Measurements from ENCODE around the gene ARHGDIA.

ARHGDIA gene

DNA sequence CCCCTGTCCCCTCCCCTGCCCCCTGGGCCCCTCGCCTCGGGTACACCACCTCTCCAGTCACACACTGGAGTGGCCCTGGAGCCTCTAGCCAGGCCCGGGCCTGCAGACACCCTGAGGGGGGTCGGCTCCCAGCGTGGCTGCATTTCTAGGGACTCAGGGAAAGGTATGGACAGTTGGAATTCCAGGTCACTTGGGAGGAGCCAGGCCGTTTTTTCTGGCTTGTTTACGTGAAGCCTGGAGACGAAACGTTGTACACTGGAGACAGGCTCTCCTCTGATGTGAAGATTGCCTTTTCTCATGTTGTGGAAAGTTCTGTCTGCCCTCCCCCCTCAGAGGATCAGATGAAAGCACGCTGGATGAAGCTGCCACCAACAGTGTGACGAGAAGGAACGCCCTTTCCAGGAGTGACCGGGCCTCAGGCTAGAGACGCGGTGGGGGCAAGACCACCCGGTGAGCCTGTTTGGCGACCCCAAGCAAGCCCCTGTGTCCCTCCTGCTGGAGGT, 32.3 kb downstream of the ARHGDIA start:
- H4K8ac ChIP-seq (ENCODE audit: low read depth, low read length), result peak overlapping the region; percentile 64
- peak overlapping the region; percentile 73 for H3K27ac ChIP-seq (ENCODE audit: low read depth, low read length)
- peak overlapping the region; percentile 70 for H2BK120ac ChIP-seq (ENCODE audit: insufficient read depth, low read length, poor library complexity)
- no peak overlapping the region for H2BK12ac ChIP-seq (ENCODE audit: low read length)
- H3K23ac ChIP-seq (ENCODE audit: low read length), result no peak overlapping the region
- no peak overlapping the region for H3K4me3 ChIP-seq (ENCODE audit: low read depth, low read length)
- H3K4me2 ChIP-seq (ENCODE audit: low read length), result peak overlapping the region; percentile 22
- no CpG with 5 or more reads among the region's 17 CpGs for WGBS (ENCODE audit: extremely low coverage, insufficient coverage, insufficient read length)
- H3K9ac ChIP-seq (ENCODE audit: low read length), result no peak overlapping the region
- no peaks in the 10 kb centered on the region for H3K79me2 ChIP-seq (ENCODE audit: control insufficient read depth, insufficient read depth, low read length, poor library complexity)
- no peaks in the 10 kb centered on the region for H3K27me3 ChIP-seq (ENCODE audit: insufficient read depth, low read length)
- peak overlapping the region; percentile 48 for H3K14ac ChIP-seq (ENCODE audit: low read length)
- peaks cover 16 to 25% of the 10 kb centered on the region in 2 experiments for H3K4me1 ChIP-seq (ENCODE audit: control insufficient read depth in 1 of 2, insufficient read depth in 2 of 2, low read length in 2 of 2)
- peak; percentile 29 to 37 for DNase-seq
- peak overlapping the region; percentile 20 for H2AFZ ChIP-seq (ENCODE audit: insufficient read depth, low read length, poor library complexity)
- H3K36me3 ChIP-seq (ENCODE audit: control insufficient read depth in 1 of 2, insufficient read depth in 2 of 2, low read length in 2 of 2), result peaks cover 15 to 18% of the 10 kb centered on the region in 2 experiments
- H2AK5ac ChIP-seq (ENCODE audit: low read length), result no peak overlapping the region
- H3K79me1 ChIP-seq (ENCODE audit: low read length), result peaks cover 6% of the 10 kb centered on the region
- peak overlapping the region; percentile 23 for H2BK5ac ChIP-seq (ENCODE audit: low read depth, low read length, poor library complexity)
- H3K18ac ChIP-seq (ENCODE audit: low read length), result peak overlapping the region; percentile 51
- H3K4ac ChIP-seq (ENCODE audit: low read depth, low read length), result peak overlapping the region; percentile 15
- peak overlapping the region; percentile 62 for H4K91ac ChIP-seq (ENCODE audit: low read depth, low read length)
- peak overlapping the region; percentile 52 for H4K12ac ChIP-seq (ENCODE audit: low read depth, low read length)
- peaks cover 6% of the 10 kb centered on the region for H3K9me3 ChIP-seq (ENCODE audit: insufficient read depth, low read depth, low read length)

DNA sequence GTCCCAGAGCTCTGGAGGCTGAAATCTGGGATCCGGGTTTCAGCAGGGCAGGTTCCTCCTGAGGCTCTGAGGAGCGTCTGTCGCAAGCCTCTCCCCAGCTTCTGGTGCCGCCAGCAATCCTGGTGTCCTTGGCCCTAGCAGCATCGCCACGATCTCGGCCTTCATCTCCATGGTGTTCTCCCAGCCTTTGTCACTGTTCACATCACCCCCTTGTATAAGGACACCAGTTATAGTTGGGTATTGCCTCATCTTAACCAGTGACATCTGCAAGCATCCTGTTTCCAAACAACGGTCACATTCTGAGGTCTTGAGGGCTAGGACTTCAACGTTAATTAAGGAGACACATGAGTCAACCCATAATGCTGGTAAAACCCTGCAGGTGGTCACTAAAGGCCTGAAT, 33.5 kb downstream of the ARHGDIA start:
- no peak overlapping the region for H4K8ac ChIP-seq (ENCODE audit: low read depth, low read length)
- no peak overlapping the region for H2AFZ ChIP-seq (ENCODE audit: insufficient read depth, low read length, poor library complexity)
- H2BK5ac ChIP-seq (ENCODE audit: low read depth, low read length, poor library complexity), result no peak overlapping the region
- peaks cover 16 to 28% of the 10 kb centered on the region in 2 experiments for H3K4me1 ChIP-seq (ENCODE audit: control insufficient read depth in 1 of 2, insufficient read depth in 2 of 2, low read length in 2 of 2)
- H3K4ac ChIP-seq (ENCODE audit: low read depth, low read length), result no peak overlapping the region
- H3K36me3 ChIP-seq (ENCODE audit: control insufficient read depth in 1 of 2, insufficient read depth in 2 of 2, low read length in 2 of 2), result peaks cover 3 to 7% of the 10 kb centered on the region in 2 experiments
- H3K9me3 ChIP-seq (ENCODE audit: insufficient read depth, low read depth, low read length), result peaks cover 4% of the 10 kb centered on the region
- H4K12ac ChIP-seq (ENCODE audit: low read depth, low read length), result no peak overlapping the region
- no peak overlapping the region for H3K14ac ChIP-seq (ENCODE audit: low read length)
- DNase-seq, result peak; percentile 81 to 88
- H3K4me2 ChIP-seq (ENCODE audit: low read length), result no peak overlapping the region
- no peak overlapping the region for H4K91ac ChIP-seq (ENCODE audit: low read depth, low read length)
- H3K18ac ChIP-seq (ENCODE audit: low read length), result no peak overlapping the region
- whole genome bisulfite sequencing (ENCODE audit: extremely low coverage, insufficient coverage, insufficient read length), result no CpG with 5 or more reads among the region's 9 CpGs
- H3K23ac ChIP-seq (ENCODE audit: low read length), result no peak overlapping the region
- H3K79me2 ChIP-seq (ENCODE audit: control insufficient read depth, insufficient read depth, low read length, poor library complexity), result peaks cover 7% of the 10 kb centered on the region
- H3K27ac ChIP-seq (ENCODE audit: low read depth, low read length), result peak overlapping the region; percentile 9
- H2AK5ac ChIP-seq (ENCODE audit: low read length), result no peak overlapping the region
- no peak overlapping the region for H3K4me3 ChIP-seq (ENCODE audit: low read depth, low read length)
- H3K79me1 ChIP-seq (ENCODE audit: low read length), result peaks cover 14% of the 10 kb centered on the region
- H2BK120ac ChIP-seq (ENCODE audit: insufficient read depth, low read length, poor library complexity), result no peak overlapping the region
- no peak overlapping the region for H3K9ac ChIP-seq (ENCODE audit: low read length)
- no peaks in the 10 kb centered on the region for H3K27me3 ChIP-seq (ENCODE audit: insufficient read depth, low read length)
- no peak overlapping the region for H2BK12ac ChIP-seq (ENCODE audit: low read length)

DNA sequence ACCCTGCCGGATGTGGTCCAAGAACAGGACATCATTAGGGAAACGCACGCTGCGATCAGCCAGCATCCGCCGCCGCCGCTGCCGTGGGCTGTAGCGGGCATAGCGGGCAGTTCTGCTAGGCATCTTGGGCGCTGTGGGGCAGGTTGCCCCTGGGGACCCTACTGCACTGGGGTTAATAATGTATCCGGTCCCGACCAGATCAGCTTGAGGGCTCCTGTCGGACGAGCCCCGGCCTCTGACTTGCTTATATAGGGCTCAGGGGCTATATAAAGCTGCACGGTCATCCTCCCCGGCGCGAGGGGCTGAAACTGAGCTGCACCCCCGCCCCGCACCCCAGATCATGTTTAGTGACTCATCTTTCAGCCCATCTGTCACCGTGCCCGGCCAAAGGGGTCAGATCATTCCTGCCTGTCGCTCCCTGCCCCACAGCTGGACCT, 36.3 kb downstream of the ARHGDIA start, which contains the start of gene PPP1R27:
PPP1R27 (minus strand) TSS at position 220 of the 437 bp plus-strand sequence; CDS start at position 123, 97 bp downstream.
- Histone ChIP-seq H3K4me2 (ENCODE audit: low read length) (peak within 1 kb of the TSS; percentile 92), H2BK120ac (ENCODE audit: insufficient read depth, low read length, poor library complexity) (no peak within 1 kb of the TSS), H3K4ac (ENCODE audit: low read depth, low read length) (peak within 1 kb of the TSS; percentile 95), H2BK5ac (ENCODE audit: low read depth, low read length, poor library complexity) (no peak within 1 kb of the TSS), H4K91ac (ENCODE audit: low read depth, low read length) (peak within 1 kb of the TSS; percentile 99), H3K79me1 (ENCODE audit: low read length) (peaks cover 18% of the 10 kb centered on the region), H3K27me3 (ENCODE audit: insufficient read depth, low read length) (no peaks in the 10 kb centered on the region), H3K9me3 (ENCODE audit: insufficient read depth, low read depth, low read length) (peaks cover 2% of the 10 kb centered on the region), H3K14ac (ENCODE audit: low read length) (peak within 1 kb of the TSS; percentile 12), H3K4me3 (ENCODE audit: low read depth, low read length) (no peak within 1 kb of the TSS), H3K4me1 (ENCODE audit: control insufficient read depth in 1 of 2, insufficient read depth in 2 of 2, low read length in 2 of 2) (peaks cover 20 to 23% of the 10 kb centered on the region in 2 experiments), H3K27ac (ENCODE audit: low read depth, low read length) (peak within 1 kb of the TSS; percentile 81), H2AFZ (ENCODE audit: insufficient read depth, low read length, poor library complexity) (peak within 1 kb of the TSS; percentile 1), H3K18ac (ENCODE audit: low read length) (peak within 1 kb of the TSS; percentile 34), H3K36me3 (ENCODE audit: control insufficient read depth in 1 of 2, insufficient read depth in 2 of 2, low read length in 2 of 2) (peaks cover 3% of the 10 kb centered on the region in 2 experiments), H2AK5ac (ENCODE audit: low read length) (peak within 1 kb of the TSS; percentile 34), H3K79me2 (ENCODE audit: control insufficient read depth, insufficient read depth, low read length, poor library complexity) (peaks cover 15% of the 10 kb centered on the region), H2BK12ac (ENCODE audit: low read length) (no peak within 1 kb of the TSS), H3K9ac (ENCODE audit: low read length) (peak within 1 kb of the TSS; percentile 2), H4K12ac (ENCODE audit: low read depth, low read length) (peak within 1 kb of the TSS; percentile 31), H3K23ac (ENCODE audit: low read length) (no peak within 1 kb of the TSS), H4K8ac (ENCODE audit: low read depth, low read length) (peak within 1 kb of the TSS; percentile 98)
- WGBS (ENCODE audit: extremely low coverage, insufficient coverage, insufficient read length), result no CpG with 5 or more reads among the region's 26 CpGs
- no peak for DNase-seq

DNA sequence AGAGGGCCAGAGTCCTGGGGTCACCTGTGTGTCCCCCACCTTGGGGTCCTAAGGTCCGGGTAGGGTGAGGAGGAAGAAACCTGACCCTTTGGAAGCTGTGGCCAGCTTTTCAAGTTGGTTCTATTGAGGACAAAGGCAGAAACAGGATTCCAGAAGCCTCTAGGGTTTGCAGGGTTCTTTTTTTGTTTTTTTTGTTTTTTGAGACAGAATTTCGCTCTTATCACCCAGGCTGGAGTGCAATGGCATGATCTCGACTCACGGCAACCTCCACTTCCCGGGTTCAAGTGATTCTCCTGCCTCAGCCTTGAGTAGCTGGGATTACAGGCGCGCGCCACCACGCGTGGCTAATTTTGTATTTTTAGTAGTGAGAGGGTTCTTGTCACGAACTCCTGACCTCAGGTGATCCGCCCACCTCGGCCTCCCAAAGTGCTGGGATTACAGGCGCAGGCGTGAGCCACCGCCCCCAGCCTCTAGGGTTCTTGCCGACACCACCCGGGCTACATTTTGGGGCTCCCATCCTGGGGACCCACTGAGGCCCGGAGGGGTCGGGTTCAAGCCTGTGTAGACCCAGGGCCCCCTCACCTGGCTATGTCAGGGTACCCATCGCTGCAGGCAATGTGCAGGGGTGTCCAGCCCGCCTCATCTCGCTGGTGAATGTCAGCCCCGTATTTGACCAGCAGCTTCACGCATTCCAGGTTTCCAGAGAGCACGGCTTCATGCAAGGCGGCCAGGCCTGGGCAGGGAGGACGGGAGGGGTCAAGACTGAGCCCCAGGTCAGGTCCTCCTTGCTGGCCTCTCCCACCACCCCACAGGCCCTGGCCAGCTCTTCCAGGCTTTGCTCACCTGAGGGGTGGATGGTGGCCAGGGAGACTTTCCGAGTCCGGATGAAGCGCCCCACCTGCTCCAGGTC, 37.0 kb downstream of the ARHGDIA start:
- Histone ChIP-seq H3K4me3 (ENCODE audit: low read depth, low read length) (peak overlapping the region; percentile 80), H4K91ac (ENCODE audit: low read depth, low read length) (peak overlapping the region; percentile 99), H3K27ac (ENCODE audit: low read depth, low read length) (peak overlapping the region; percentile 81), H4K12ac (ENCODE audit: low read depth, low read length) (peak overlapping the region; percentile 31), H3K18ac (ENCODE audit: low read length) (peak overlapping the region; percentile 34), H3K9me3 (ENCODE audit: insufficient read depth, low read depth, low read length) (peaks cover 2% of the 10 kb centered on the region), H2AFZ (ENCODE audit: insufficient read depth, low read length, poor library complexity) (peak overlapping the region; percentile 1), H3K4ac (ENCODE audit: low read depth, low read length) (peak overlapping the region; percentile 95), H3K79me2 (ENCODE audit: control insufficient read depth, insufficient read depth, low read length, poor library complexity) (peaks cover 15% of the 10 kb centered on the region), H3K9ac (ENCODE audit: low read length) (peak overlapping the region; percentile 2), H3K4me2 (ENCODE audit: low read length) (peak overlapping the region; percentile 92), H3K14ac (ENCODE audit: low read length) (peak overlapping the region; percentile 95), H2BK120ac (ENCODE audit: insufficient read depth, low read length, poor library complexity) (no peak overlapping the region), H3K4me1 (ENCODE audit: control insufficient read depth in 1 of 2, insufficient read depth in 2 of 2, low read length in 2 of 2) (peaks cover 16 to 21% of the 10 kb centered on the region in 2 experiments), H3K23ac (ENCODE audit: low read length) (no peak overlapping the region), H2AK5ac (ENCODE audit: low read length) (peak overlapping the region; percentile 34), H2BK5ac (ENCODE audit: low read depth, low read length, poor library complexity) (no peak overlapping the region), H4K8ac (ENCODE audit: low read depth, low read length) (peak overlapping the region; percentile 98), H2BK12ac (ENCODE audit: low read length) (no peak overlapping the region), H3K79me1 (ENCODE audit: low read length) (peaks cover 17% of the 10 kb centered on the region), H3K36me3 (ENCODE audit: control insufficient read depth in 1 of 2, insufficient read depth in 2 of 2, low read length in 2 of 2) (peaks cover 4 to 5% of the 10 kb centered on the region in 2 experiments), H3K27me3 (ENCODE audit: insufficient read depth, low read length) (no peaks in the 10 kb centered on the region)
- peak in 1 of 2 donors; percentile 49 for DNase-seq
- no CpG with 5 or more reads among the region's 31 CpGs for WGBS (ENCODE audit: extremely low coverage, insufficient coverage, insufficient read length)
